Activated CD8-positive, alpha-beta memory T cell treated with anti-CD3 and anti-CD28 coated beads, Interleukin-2, amount 10 ng/mL, durations not matched to agents 7 days and 5 days (primary cell): ENCODE data around the gene RPGRIP1L. TPM values are rescaled to one million over a fixed set of nuclear protein-coding genes. Genes with fewer than 3 reads are reported as not detected.

ENCODE experiments used
- ATAC-seq: fragments of 150-1000 bp; cut with Tn5 transposase; one replicate; pipeline ENCODE4 v1.10.0; 2021; ENCODE audit warnings: moderate library complexity
- CTCF ChIA-PET: fragments of 350-600 bp; sonication (Branson Sonifier 250); formaldehyde crosslinking; loops from one replicate; lab custom pipeline; 2021; ENCODE audit warnings: antibody characterized with exemption; lab: Charles Lee
- DNase-seq: peaks from one replicate; pipeline ENCODE4 v3.0.0-alpha.2; 2020
- H3K27ac Mint-ChIP-seq: one replicate; pipeline ENCODE4 v1.8.0; 2021; ENCODE audit warnings: mild to moderate bottlenecking, mixed read lengths
- H3K27me3 Mint-ChIP-seq: one replicate; pipeline ENCODE4 v1.8.0; 2021; ENCODE audit warnings: mixed read lengths
- H3K36me3 Mint-ChIP-seq: one replicate; pipeline ENCODE4 v1.8.0; 2021; ENCODE audit warnings: mild to moderate bottlenecking, mixed read lengths
- H3K4me1 Mint-ChIP-seq: one replicate; pipeline ENCODE4 v1.8.0; 2021; ENCODE audit warnings: mixed read lengths
- H3K4me3 Mint-ChIP-seq: one replicate; pipeline ENCODE4 v1.8.0; 2021; ENCODE audit warnings: mild to moderate bottlenecking, moderate library complexity, mixed read lengths
- H3K9me3 Mint-ChIP-seq: one replicate; pipeline ENCODE4 v1.8.0; 2022; ENCODE audit warnings: low read depth, mixed read lengths
- total RNA-seq, 2 experiments: library from RNA; stranded (reverse); gene quantifications; one replicate each; pipeline ENCODE4 v1.2.3, GENCODE V29; 2021

RPGRIP1L gene
- total RNA-seq, 2 experiments from 2014 or later = 5.6 to 6.9 TPM

DNA sequence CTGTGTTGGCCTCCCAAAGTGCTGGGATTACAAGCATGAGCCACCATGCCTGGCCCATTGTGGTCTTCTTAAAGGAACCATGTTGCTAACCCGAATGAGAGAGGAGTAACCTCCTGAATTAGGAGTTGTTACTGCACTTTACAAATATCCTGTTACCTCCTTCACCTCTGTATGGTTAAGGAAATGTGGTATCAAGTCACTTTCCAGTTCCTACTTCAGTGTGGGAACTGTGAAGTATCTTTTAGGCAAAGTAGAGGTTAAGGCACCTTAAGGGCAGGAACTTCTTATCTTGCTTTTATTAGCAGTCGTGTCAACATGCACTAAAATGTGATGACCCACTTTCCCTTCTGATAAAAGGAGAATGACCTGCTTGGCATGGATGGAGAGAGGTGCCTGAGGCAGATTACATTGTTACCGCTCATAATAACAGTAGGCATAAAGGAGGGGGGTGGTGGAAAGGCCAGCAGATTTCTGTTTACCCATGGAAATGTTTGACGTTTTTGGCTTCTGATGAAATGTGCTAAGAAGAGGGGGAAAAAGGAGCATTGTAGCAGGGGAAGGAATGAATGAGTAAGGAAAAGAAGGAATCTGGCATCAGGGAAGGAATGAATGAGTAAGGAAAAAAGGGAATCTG lies 28.8 kb upstream of the RPGRIP1L start:
- H3K4me1 Mint-ChIP-seq = no peaks in the 10 kb centered on the region
- H3K9me3 Mint-ChIP-seq = no peaks in the 10 kb centered on the region
- ATAC-seq (no peak), DNase-seq (no peak)
- CTCF ChIA-PET = no interaction called here
- H3K27me3 Mint-ChIP-seq = no peaks in the 10 kb centered on the region
- H3K27ac Mint-ChIP-seq = no peak overlapping the region
- peaks cover 6% of the 10 kb centered on the region for H3K36me3 Mint-ChIP-seq
- H3K4me3 Mint-ChIP-seq = no peak overlapping the region

DNA sequence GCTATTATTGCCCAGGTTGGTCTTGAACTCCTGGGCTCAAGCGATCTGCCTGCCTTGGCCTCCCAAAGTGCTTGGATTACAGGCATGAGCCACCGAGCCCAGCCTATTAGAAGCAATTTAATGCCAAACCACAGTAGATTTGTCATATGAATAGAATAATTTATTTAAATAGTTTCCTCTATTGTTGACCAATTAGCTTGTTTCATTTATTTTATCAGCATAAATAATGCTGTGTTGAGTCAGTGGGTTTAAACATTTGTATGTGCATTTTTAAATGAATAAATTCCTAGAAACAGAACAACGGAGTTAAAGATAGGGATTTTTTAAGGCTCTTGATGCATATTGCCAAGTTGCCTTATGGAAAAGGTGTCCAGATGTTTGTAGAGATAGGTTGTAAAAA lies 27.0 kb upstream of the RPGRIP1L start:
- Mint-ChIP-seq H3K9me3 (no peaks in the 10 kb centered on the region), H3K4me3 (no peak overlapping the region), H3K36me3 (peaks cover 8% of the 10 kb centered on the region), H3K27me3 (no peaks in the 10 kb centered on the region), H3K4me1 (no peaks in the 10 kb centered on the region), H3K27ac (no peak overlapping the region)
- no peak for ATAC-seq
- CTCF ChIA-PET = interaction anchor here (1.3 kb wide), 1 partner anchor 13 kb away, joined by 4 read pairs; no protein-coding TSS in a partner anchor
- no peak for DNase-seq

DNA sequence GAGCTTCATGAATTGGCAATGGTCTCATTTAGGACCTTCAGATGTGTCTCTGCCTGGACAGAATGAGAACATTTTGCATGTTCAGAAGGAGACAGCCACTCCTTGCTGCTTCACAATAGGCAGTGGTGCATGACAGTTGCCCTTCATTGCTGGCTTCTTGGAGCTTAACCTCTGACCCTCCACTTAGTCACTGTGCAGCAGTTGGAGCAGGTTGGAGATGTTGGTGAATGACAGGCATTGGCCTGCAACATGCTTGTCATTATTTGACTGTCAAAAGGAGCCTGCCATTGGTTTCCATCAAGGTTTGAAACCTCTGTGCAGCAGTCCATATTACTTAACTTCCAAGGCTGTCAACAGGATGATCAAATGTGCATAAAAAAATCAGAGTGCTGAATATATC lies 23.0 kb upstream of the RPGRIP1L start:
- peaks cover 8% of the 10 kb centered on the region for H3K36me3 Mint-ChIP-seq
- no peaks in the 10 kb centered on the region for H3K27me3 Mint-ChIP-seq
- H3K9me3 Mint-ChIP-seq = no peaks in the 10 kb centered on the region
- DNase-seq = no peak
- H3K27ac Mint-ChIP-seq = no peak overlapping the region
- no peak overlapping the region for H3K4me3 Mint-ChIP-seq
- ATAC-seq = no peak
- H3K4me1 Mint-ChIP-seq = no peaks in the 10 kb centered on the region
- CTCF ChIA-PET = interaction anchor here (0.5 to 1.7 kb wide), 2 partner anchors 17 to 39 kb away, joined by 3 to 8 read pairs; no protein-coding TSS in a partner anchor

DNA sequence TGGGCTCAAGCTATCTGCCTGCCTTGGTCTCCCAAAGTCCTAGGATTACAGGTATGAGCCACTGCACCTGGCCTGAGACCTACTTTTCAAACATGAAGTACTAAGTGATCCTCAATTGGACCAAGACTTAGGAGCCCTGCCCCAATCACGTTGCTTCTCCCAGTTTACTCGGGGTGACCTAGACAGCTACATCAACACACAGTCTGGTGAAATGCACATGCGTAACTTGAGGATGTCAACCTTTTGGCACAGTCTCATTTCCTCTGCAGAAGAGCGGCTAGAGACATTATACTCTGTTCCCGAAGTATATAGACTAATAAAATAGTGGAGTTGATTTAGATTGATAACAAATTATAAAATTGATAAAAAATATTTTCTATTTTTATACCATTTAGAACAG lies 17.4 kb upstream of the RPGRIP1L start:
- no peak overlapping the region for H3K27ac Mint-ChIP-seq
- peaks cover 3% of the 10 kb centered on the region for H3K4me1 Mint-ChIP-seq
- no peaks in the 10 kb centered on the region for H3K27me3 Mint-ChIP-seq
- DNase-seq (no peak), ATAC-seq (no peak)
- peaks cover 2% of the 10 kb centered on the region for H3K36me3 Mint-ChIP-seq
- no peaks in the 10 kb centered on the region for H3K9me3 Mint-ChIP-seq
- CTCF ChIA-PET = no interaction called here
- H3K4me3 Mint-ChIP-seq = no peak overlapping the region

DNA sequence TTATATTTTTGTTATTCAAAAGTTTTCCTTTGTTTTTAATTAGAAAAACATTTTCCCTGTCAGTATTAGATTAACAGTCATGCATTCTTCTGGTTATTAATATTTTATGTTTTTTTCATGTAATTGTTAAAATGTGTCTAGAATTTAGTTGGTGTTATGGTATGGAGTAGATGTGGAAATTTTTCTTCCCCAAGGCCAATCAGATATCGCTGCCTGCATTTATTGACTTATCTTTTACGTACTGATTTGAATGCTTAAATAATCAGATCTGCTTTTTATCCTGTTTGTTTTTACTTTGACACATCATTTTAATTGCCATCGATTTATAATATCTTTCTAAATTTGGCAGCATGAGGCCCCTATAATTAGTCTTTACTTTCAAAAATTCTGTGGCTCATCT lies 13.9 kb upstream of the RPGRIP1L start:
- DNase-seq (no peak), ATAC-seq (no peak)
- CTCF ChIA-PET = no interaction called here
- Mint-ChIP-seq H3K36me3 (peaks cover 4% of the 10 kb centered on the region), H3K4me1 (peaks cover 7% of the 10 kb centered on the region), H3K27me3 (no peaks in the 10 kb centered on the region), H3K9me3 (no peaks in the 10 kb centered on the region), H3K27ac (no peak overlapping the region), H3K4me3 (no peak overlapping the region)

DNA sequence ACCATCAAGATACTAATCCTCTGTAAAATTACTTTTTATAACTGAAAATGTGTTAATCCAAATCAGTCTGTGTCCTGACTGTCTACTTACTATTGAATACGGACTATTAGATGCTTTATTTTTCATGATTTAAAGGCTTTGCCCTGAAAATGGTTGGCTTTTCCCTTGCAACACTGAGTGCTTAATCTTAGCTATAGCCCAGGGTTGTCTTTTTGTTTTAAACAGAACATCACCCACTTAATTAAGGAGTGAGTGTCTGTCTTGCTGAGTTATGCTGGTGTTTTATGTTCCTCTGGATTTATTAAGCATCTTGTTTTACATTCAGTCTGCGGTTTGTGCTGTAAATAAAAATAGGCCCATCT lies 11.3 kb upstream of the RPGRIP1L start:
- no peak overlapping the region for H3K27ac Mint-ChIP-seq
- CTCF ChIA-PET = interaction anchor here (1.1 kb wide), 1 partner anchor 165 kb away, joined by 3 read pairs; no protein-coding TSS in a partner anchor
- no peaks in the 10 kb centered on the region for H3K27me3 Mint-ChIP-seq
- DNase-seq (no peak), ATAC-seq (no peak)
- peaks cover 2% of the 10 kb centered on the region for H3K36me3 Mint-ChIP-seq
- H3K9me3 Mint-ChIP-seq = no peaks in the 10 kb centered on the region
- no peak overlapping the region for H3K4me3 Mint-ChIP-seq
- peaks cover 7% of the 10 kb centered on the region for H3K4me1 Mint-ChIP-seq

DNA sequence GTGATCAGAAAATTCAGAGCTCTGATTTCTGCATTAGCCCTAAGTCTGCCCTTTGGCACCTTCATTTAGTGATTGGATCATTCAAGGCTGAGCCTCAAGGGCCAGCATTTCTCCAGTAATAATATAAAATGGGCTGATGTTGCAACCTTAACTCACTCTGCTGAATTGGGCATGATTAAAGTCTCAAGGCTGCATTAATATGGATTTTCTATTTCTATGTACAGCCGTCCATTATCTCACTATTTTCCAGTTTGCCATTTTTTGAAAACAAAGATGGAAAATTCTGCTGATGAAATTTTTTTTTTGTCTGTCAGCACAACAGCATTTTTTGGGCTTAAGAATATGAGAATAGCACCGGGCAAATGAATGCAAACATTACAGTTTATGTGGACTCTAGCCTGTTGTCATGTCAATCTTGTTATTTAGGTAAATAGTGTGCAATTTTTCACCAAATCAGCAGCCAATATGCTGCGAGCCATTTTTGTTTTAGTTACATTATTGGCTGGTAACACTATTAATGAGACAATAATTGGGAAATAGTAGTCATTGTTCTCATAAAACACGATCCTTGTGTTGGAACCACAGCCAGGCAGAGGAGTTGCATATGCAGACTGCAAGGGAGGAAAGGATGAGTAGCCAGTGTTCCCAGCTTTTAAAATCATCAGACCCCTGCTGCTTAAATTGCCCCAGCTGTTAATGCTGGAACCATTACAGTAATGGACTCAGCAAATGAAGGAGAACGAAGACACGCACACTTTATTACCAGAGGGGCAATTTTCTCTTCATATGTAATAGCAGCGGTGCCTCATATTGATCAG lies 10.8 kb upstream of the RPGRIP1L start:
- DNase-seq (no peak), ATAC-seq (no peak)
- Mint-ChIP-seq H3K9me3 (no peaks in the 10 kb centered on the region), H3K4me1 (peaks cover 7% of the 10 kb centered on the region), H3K36me3 (peaks cover 4% of the 10 kb centered on the region), H3K27ac (no peak overlapping the region), H3K4me3 (no peak overlapping the region), H3K27me3 (no peaks in the 10 kb centered on the region)
- CTCF ChIA-PET = interaction anchor here (1.0 to 1.1 kb wide), 2 partner anchors 11 to 164 kb away, joined by 3 read pairs; partner anchors contain the start of genes FTO and RPGRIP1L

DNA sequence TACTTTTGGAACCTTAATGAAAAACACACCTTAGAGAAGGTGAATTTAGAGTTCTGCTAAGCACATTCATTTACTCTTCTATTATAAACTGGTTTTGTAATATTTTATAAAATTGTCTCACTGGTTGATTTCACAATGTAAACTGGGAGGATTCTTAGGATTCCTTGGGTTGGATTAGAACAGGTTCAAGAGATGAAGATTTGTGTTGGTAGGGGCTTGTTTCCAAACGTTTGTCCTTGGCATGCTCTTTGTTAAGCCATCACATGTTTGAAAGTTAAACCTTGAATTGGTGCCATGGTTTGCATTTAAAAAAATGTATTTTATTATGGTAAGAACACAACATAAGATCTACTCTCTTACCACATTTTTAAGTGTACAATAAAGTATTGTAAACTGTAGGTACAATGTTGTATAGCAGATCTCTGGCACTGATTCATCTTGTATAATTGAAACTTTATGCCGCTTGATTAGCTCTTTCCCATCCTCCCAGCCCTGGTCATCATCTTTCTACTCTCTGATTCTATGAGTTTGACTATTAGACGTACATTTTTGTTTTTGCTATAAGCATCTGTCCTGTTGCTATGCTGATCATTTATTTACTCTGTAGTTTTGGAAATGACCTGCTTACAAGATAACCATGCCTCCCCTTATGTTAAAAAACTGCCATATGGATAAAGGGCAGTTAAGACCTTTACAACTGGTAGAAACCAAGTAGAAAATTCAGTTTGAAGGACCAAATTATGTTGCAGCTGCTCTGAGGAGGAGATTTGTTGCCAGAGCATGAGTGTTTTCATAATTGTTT lies 9.9 kb upstream of the RPGRIP1L start:
- Mint-ChIP-seq H3K4me1 (peaks cover 7% of the 10 kb centered on the region), H3K36me3 (peaks cover 5% of the 10 kb centered on the region), H3K27ac (no peak overlapping the region), H3K9me3 (no peaks in the 10 kb centered on the region), H3K27me3 (no peaks in the 10 kb centered on the region), H3K4me3 (no peak overlapping the region)
- ATAC-seq (no peak), DNase-seq (no peak)
- CTCF ChIA-PET = interaction anchor here (1.0 kb wide), 1 partner anchor 10 kb away, joined by 3 read pairs; the partner anchor contains the start of genes FTO and RPGRIP1L

DNA sequence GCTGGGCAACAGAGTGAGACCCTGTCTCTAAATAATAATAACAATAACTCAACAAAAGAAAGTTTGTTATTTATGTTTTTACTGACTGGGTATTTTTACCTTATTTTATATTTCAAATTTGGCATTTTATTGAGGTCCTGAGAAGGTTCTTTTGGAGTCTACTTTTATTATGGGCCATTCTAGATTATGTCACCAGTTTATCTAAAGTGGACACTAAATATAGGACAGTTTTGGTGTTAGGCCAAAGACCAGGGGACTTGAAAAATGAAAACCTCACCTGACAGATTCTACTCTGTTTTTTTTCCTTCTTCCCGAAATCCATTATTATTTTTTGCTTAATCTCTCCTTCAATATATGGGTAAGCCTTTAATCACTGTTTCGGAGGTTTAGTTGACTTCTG lies 8.4 kb upstream of the RPGRIP1L start:
- ATAC-seq = no peak

DNA sequence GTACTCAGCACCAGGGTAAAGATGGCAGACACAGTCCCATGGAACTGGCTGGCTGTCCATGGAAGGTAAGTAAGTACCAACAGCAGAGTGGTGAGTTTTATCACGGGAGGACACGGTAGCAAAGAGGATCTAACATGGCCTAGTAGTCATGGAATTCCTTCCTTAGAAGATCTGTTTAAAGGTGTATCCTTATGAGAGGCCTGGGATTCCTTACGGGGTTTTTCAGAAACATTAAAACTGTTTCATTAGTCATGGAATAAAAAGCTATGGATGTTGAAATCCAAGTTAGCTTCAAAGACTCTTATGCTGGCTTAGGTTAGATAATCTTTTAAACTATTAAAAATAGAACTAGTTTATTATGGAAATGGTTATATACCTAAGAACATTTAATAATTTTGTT lies 7.7 kb upstream of the RPGRIP1L start:
- H3K27me3 Mint-ChIP-seq = no peaks in the 10 kb centered on the region
- H3K4me3 Mint-ChIP-seq = no peak overlapping the region
- no peak overlapping the region for H3K27ac Mint-ChIP-seq
- no peaks in the 10 kb centered on the region for H3K9me3 Mint-ChIP-seq
- CTCF ChIA-PET = no interaction called here
- ATAC-seq (no peak), DNase-seq (no peak)
- H3K4me1 Mint-ChIP-seq = peaks cover 7% of the 10 kb centered on the region
- H3K36me3 Mint-ChIP-seq = peaks cover 15% of the 10 kb centered on the region

More for the DNA sequence above, 8.4 kb upstream of the RPGRIP1L start:
- Mint-ChIP-seq H3K27me3 (no peaks in the 10 kb centered on the region), H3K27ac (no peak overlapping the region), H3K9me3 (no peaks in the 10 kb centered on the region), H3K36me3 (peaks cover 15% of the 10 kb centered on the region), H3K4me1 (peaks cover 7% of the 10 kb centered on the region), H3K4me3 (no peak overlapping the region)
- CTCF ChIA-PET = no interaction called here
- no peak for DNase-seq

DNA sequence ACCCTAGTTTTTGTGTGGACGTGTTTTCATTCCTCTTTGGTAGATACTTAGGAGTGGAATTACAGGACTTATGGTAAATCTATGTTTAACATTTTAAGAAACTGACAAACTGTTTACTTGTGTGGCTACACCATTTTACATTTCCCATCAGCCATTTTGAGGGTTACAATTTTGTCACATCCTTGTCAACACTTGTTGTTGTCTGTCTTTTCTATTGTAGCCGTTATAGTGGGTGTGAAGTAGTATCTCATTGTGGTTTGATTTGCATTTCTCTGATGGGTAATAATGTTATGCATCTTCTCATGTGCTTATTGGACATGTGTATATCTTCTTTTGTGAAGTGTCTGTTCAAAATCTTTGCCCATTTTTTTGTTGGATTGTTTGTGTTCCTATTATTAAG lies 4.8 kb upstream of the RPGRIP1L start:
- CTCF ChIA-PET = no interaction called here
- Mint-ChIP-seq H3K9me3 (no peaks in the 10 kb centered on the region), H3K4me1 (peaks cover 22% of the 10 kb centered on the region)

DNA sequence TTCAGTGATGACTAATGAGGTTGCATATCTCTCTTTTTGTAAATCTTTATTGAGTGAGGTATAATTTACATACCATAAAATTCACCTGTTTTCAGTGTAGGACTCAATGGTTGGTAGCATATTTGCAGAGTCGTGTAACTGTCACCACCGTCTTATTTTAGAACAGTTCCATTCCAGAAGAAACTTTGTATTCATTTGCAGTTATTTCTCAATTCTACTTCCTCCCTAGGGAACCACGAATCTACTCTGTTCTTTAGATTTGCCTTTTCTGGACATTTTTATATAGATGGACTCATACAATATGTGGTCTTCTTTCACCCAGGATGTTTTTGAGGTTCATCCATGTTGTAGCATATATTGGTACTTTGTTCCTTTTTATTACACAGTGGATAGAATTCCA lies 4.0 kb upstream of the RPGRIP1L start:
- DNase-seq (no peak), ATAC-seq (no peak)
- H3K4me1 Mint-ChIP-seq = peaks cover 22% of the 10 kb centered on the region
- no peaks in the 10 kb centered on the region for H3K9me3 Mint-ChIP-seq
- no peak overlapping the region for H3K4me3 Mint-ChIP-seq
- no peaks in the 10 kb centered on the region for H3K27me3 Mint-ChIP-seq
- peaks cover 14% of the 10 kb centered on the region for H3K36me3 Mint-ChIP-seq
- H3K27ac Mint-ChIP-seq = no peak overlapping the region
- CTCF ChIA-PET = no interaction called here

More for the DNA sequence above, 4.8 kb upstream of the RPGRIP1L start:
- Mint-ChIP-seq H3K4me3 (no peak overlapping the region), H3K36me3 (peaks cover 15% of the 10 kb centered on the region), H3K27ac (no peak overlapping the region), H3K27me3 (no peaks in the 10 kb centered on the region)
- ATAC-seq (no peak), DNase-seq (no peak)

DNA sequence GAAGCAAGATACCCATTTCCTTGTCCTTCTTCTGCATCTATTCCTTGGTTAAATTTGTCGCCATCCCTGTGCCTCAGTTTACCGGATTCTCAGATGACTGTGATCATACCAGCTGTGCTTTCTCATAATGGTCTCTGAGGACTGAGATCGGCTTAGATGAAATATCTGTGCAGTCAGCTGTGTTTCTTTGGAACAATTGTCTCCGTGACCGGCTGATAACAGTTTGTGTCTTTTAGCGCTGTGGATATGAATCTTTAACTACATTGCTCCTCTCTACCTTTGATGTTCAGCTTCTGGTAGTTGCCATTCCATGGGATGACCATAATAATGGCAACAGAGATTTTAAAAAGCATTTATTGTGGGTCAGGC lies 770 bp upstream of the RPGRIP1L start:
- DNase-seq = no peak
- peaks cover 22% of the 10 kb centered on the region for H3K4me1 Mint-ChIP-seq
- CTCF ChIA-PET = interaction anchor here (1.1 to 2.7 kb wide), 4 partner anchors 40 to 649 kb away, joined by 3 to 10 read pairs (median 4); no protein-coding TSS in a partner anchor

More for the DNA sequence above, 770 bp upstream of the RPGRIP1L start:
- Mint-ChIP-seq H3K27me3 (no peaks in the 10 kb centered on the region), H3K27ac (peak overlapping the region; percentile 95), H3K9me3 (no peaks in the 10 kb centered on the region), H3K4me3 (peak overlapping the region; percentile 93), H3K36me3 (peaks cover 11% of the 10 kb centered on the region)
- ATAC-seq = no peak
